ENCODE results near the gene SHPK.
A peak's percentile ranks its signal among the peaks of the same experiment; 100 is the strongest.

SHPK gene

GRCh38 chr17:3636154-3636907 lies at the start of gene SHPK, which contains the start of gene CTNS:
Gene SHPK, minus strand, starts transcription at chr17:3636250. Its CDS starts 31 bp downstream, at chr17:3636219.
Gene CTNS, plus strand, starts transcription at chr17:3636760. Its CDS starts 3,447 bp downstream, at chr17:3640207.
- peak; percentile 80 to 99 (median 96) for DNase-seq

GRCh38 chr17:3685174-3685573 lies 49.1 kb upstream of the SHPK start:
- no peak for DNase-seq

GRCh38 chr17:3683054-3683511 lies 47.0 kb upstream of the SHPK start:
- DNase-seq = peak in 2 of 58 donors; percentile 5 to 17

- DNase-seq = no peak
Observed at GRCh38 chr17:3682033-3682432, 46.0 kb upstream of the SHPK start.

GRCh38 chr17:3681565-3681964 lies 45.5 kb upstream of the SHPK start:
- DNase-seq = no peak

- DNase-seq = no peak
Observed at GRCh38 chr17:3681057-3681456, 45.0 kb upstream of the SHPK start.

- DNase-seq = no peak
Observed at GRCh38 chr17:3679531-3680126, 43.6 kb upstream of the SHPK start.

GRCh38 chr17:3678821-3679530 lies 42.9 kb upstream of the SHPK start:
- DNase-seq = no peak

- peak in 35 of 58 donors; percentile 12 to 85 (median 51) for DNase-seq
Observed at GRCh38 chr17:3678095-3678820, 42.2 kb upstream of the SHPK start.

GRCh38 chr17:3675886-3676285 lies 39.8 kb upstream of the SHPK start:
- no peak for DNase-seq

- DNase-seq = no peak
Observed at GRCh38 chr17:3672571-3672970, 36.5 kb upstream of the SHPK start.

GRCh38 chr17:3669548-3669947 lies 33.5 kb upstream of the SHPK start:
- no peak for DNase-seq

- peak in 1 of 58 donors; percentile 53 for DNase-seq
Observed at GRCh38 chr17:3669085-3669347, 33.0 kb upstream of the SHPK start.

- peak; percentile 89 to 100 (median 98) for DNase-seq
Observed at GRCh38 chr17:3668279-3669084, 32.4 kb upstream of the SHPK start, which contains the start of the genes EMC6 and TAX1BP3. Gene EMC6, plus strand, starts transcription at chr17:3668812. Its CDS starts 335 bp downstream, at chr17:3669147. Gene TAX1BP3, minus strand, starts transcription at chr17:3668578. Its CDS starts 52 bp downstream, at chr17:3668526.

GRCh38 chr17:3667366-3668278 lies 31.6 kb upstream of the SHPK start:
- peak in 37 of 58 donors; percentile 29 to 84 (median 71) for DNase-seq

GRCh38 chr17:3666516-3666915 lies 30.5 kb upstream of the SHPK start:
- no peak for DNase-seq

- peak in 41 of 58 donors; percentile 4 to 67 (median 40) for DNase-seq
Observed at GRCh38 chr17:3665834-3666233, 29.8 kb upstream of the SHPK start.

GRCh38 chr17:3663102-3664011 lies 27.3 kb upstream of the SHPK start:
- no peak for DNase-seq

All from anterior cingulate cortex (tissue), 58 donors.